Epithelial cell of proximal tubule (primary cell): ENCODE data around the gene ABCG8. TPM values are rescaled to one million over a fixed set of nuclear protein-coding genes. Genes with fewer than 3 reads are reported as not detected.

ENCODE experiments used
- DNase-seq: peaks from one replicate; pipeline ENCODE4 v3.0.0-alpha.2; 2011; ENCODE audit warnings: low read depth
- H3K4me3 ChIP-seq: 2 replicates; pipeline ENCODE4 v1.5.1; 2011; ENCODE audit warnings: low read depth, mild to moderate bottlenecking, low read length
- total RNA-seq: library from RNA; depleted of rRNA; stranded (reverse); fragments of >200 nt; gene quantifications from 2 replicates; pipeline ENCODE4 v1.2.3, GENCODE V29; 2015
- TF ChIP-seq, protein P1 (sequence below): conservative IDR thresholded peaks from 2 replicates; pipeline ENCODE4 v1.5.1; 2012; ENCODE audit warnings: low read depth, mild to moderate bottlenecking, low read length

The ABCG8 gene
- total RNA-seq, 1 donor from 2014 or later: not detected

DNA sequence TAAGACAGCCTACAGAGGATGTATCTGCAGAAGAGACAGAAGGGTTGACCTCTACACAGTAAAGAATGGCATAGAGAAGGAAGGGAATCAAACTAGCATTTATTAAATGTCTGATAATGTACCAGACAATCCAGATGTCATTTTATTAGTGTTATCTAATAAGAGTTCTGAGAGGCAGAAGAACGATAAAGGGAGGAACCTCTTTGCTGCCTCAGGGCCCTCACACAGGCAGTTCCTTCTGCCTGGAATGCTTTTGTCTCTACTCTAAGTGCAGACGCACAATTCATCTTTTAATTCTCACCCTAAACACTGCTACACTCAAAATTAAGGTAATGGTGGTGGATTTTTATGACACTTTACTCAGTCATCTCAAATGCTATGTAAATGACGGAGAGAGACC, 92.5 kb downstream of the ABCG8 start:
- DNase-seq: no peak
- no peak overlapping the region for H3K4me3 ChIP-seq
- TF ChIP-seq, protein P1, sequence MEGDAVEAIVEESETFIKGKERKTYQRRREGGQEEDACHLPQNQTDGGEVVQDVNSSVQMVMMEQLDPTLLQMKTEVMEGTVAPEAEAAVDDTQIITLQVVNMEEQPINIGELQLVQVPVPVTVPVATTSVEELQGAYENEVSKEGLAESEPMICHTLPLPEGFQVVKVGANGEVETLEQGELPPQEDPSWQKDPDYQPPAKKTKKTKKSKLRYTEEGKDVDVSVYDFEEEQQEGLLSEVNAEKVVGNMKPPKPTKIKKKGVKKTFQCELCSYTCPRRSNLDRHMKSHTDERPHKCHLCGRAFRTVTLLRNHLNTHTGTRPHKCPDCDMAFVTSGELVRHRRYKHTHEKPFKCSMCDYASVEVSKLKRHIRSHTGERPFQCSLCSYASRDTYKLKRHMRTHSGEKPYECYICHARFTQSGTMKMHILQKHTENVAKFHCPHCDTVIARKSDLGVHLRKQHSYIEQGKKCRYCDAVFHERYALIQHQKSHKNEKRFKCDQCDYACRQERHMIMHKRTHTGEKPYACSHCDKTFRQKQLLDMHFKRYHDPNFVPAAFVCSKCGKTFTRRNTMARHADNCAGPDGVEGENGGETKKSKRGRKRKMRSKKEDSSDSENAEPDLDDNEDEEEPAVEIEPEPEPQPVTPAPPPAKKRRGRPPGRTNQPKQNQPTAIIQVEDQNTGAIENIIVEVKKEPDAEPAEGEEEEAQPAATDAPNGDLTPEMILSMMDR: no peak

Other genes starting within 250 kb of the ABCG8 start
- gene THADA, start 242.9 kb upstream of the ABCG8 start, total RNA-seq: 11.0 and 18.6 TPM in 2 replicates
- gene PLEKHH2, start 201.7 kb upstream of the ABCG8 start, total RNA-seq: 2.7 and 4.2 TPM in 2 replicates
- 0.29 and 1.1 TPM in 2 replicates for gene C1GALT1C1L, start 162.5 kb upstream of the ABCG8 start, total RNA-seq
- 15.1 and 37.0 TPM in 2 replicates for gene DYNC2LI1, start 64.9 kb upstream of the ABCG8 start, total RNA-seq
- gene ABCG5, start 132 bp upstream of the ABCG8 start, total RNA-seq: not detected in 2 replicates
- gene LRPPRC, start 157.0 kb downstream of the ABCG8 start, total RNA-seq: 57.5 and 64.4 TPM in 2 replicates